Lower leg skin (tissue), 4 donors: Measurements from ENCODE around the gene HOMEZ. TPM values are rescaled to one million over a fixed set of nuclear protein-coding genes. Genes with fewer than 3 reads are reported as not detected.

Experiments
- DNase-seq, 2 donors: peaks; one replicate each; pipeline ENCODE4 v3.0.0-alpha.2; 2019; ENCODE audit warnings: low spot score in 2 of 2
- H3K4me3 ChIP-seq: fragments of 200-600 bp; sonication (generic); 2 replicates; pipeline ENCODE4 v1.5.1; 2017; ENCODE audit warnings: mild to moderate bottlenecking, low read depth; ENCODE audit not compliant: poor library complexity, severe bottlenecking
- CTCF ChIP-seq, 3 donors: fragments of 450-650 bp; IDR thresholded peaks; one replicate each; pipeline ENCODE4 v1.5.1; 2016; ENCODE audit warnings: antibody characterized with exemption in 3 of 3, mild to moderate bottlenecking in 3 of 3, moderate library complexity in 2 of 3
- POLR2A ChIP-seq, 2 donors: fragments of 450-650 bp; IDR thresholded peaks; one replicate each; pipeline ENCODE4 v1.6.1; 2016 to 2017; ENCODE audit warnings: antibody characterized with exemption in 2 of 2, mild to moderate bottlenecking in 1 of 2, moderate library complexity in 1 of 2
- WGBS, 2 donors: methylation state at CpG; one replicate each; pipeline ENCODE4 v1.1.5; 2018; 5-methylcytosine and 5-hydroxymethylcytosine counted together
- intact Hi-C: fragments of 100-400 bp; cut with DNase I; formaldehyde crosslinking; loops from one replicate; pipeline ENCODE4 v1.15.0; 2023; ENCODE audit warnings: low total_unique reads
- total RNA-seq, 4 donors: library from RNA; depleted of rRNA; stranded (reverse); fragments of >200 nt; gene quantifications; one replicate each; pipeline ENCODE4 v1.1.0, GENCODE V29; 2016

HOMEZ gene
- total RNA-seq, 4 donors from 2014 or later, result 5.3 to 9.7 (median 8.5) TPM

GRCh38 chr14:23324993-23325392 is 39.1 kb upstream of the HOMEZ start:
- intact Hi-C loops, result loop anchor here (5.0 to 10.0 kb wide), 2 partner anchors 57 to 150 kb away; no protein-coding TSS in a partner anchor
- DNase-seq, result peak in 1 of 2 donors; percentile 65
- WGBS, 2 donors, result 81 to 87% methylated on average over 7 of the region's 7 CpGs
- TF ChIP-seq CTCF (IDR thresholded peaks at IDR 0.05) (no peak), POLR2A (IDR thresholded peaks at IDR 0.05) (no peak)
- H3K4me3 ChIP-seq, result no peak overlapping the region

DNA sequence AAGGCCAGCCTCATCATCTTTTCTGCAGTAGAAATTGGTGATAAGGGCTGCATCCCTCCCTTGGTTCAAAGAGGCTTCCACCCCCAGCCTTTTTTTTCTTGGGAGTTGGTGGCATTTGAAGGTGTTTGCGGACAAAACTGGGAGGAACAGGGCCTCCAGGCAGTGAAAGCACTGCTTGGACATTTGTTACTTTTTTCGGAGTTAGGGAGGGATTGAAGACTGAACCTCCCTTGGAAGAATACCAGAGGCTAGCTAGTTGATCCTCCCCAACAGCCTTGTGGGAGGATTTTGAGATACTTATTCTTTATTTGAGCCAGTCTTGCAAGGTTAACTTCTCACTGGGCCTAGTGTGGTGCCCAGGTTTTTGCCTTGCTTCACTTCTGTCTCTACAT is 38.5 kb upstream of the HOMEZ start:
- WGBS, 2 donors, result 78 to 79% methylated on average over 2 of the region's 2 CpGs
- intact Hi-C loops, result loop anchor here (10.0 kb wide), 1 partner anchor 150 kb away; no protein-coding TSS in a partner anchor
- no peak for DNase-seq
- TF ChIP-seq CTCF (IDR thresholded peaks at IDR 0.05), result no peak
- TF ChIP-seq POLR2A (IDR thresholded peaks at IDR 0.05), result no peak
- H3K4me3 ChIP-seq, result no peak overlapping the region

DNA sequence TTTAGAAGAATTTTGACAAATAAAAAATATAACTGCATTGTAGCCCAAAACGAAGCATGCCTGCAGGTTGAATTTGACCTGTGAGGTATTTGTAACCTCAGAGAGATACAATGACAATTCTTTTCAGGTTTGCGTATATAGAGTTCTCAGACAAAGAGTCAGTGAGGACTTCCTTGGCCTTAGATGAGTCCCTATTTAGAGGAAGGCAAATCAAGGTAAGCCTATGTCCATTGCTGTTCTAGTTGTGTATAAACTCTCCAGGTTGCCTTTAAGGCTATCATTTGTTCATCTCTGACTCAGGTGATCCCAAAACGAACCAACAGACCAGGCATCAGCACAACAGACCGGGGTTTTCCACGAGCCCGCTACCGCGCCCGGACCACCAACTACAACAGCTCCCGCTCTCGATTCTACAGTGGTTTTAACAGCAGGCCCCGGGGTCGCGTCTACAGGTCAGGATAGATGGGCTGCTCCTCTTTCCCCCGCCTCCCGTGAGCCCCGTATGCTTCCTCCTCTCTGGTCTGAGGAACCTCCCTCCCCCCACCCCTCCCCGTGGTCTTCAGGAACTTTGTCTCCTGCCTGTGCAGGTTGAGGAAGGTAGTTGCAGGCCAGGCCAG is 38.0 kb upstream of the HOMEZ start:
- H3K4me3 ChIP-seq, result no peak overlapping the region
- DNase-seq, result peak in 1 of 2 donors; percentile 80
- intact Hi-C loops, result loop anchor here (10.0 kb wide), 1 partner anchor 151 kb away; no protein-coding TSS in a partner anchor
- no peak for TF ChIP-seq POLR2A (IDR thresholded peaks at IDR 0.05)
- no peak for TF ChIP-seq CTCF (IDR thresholded peaks at IDR 0.05)
- 83 to 88% methylated on average over 18 of the region's 18 CpGs for WGBS, 2 donors

DNA sequence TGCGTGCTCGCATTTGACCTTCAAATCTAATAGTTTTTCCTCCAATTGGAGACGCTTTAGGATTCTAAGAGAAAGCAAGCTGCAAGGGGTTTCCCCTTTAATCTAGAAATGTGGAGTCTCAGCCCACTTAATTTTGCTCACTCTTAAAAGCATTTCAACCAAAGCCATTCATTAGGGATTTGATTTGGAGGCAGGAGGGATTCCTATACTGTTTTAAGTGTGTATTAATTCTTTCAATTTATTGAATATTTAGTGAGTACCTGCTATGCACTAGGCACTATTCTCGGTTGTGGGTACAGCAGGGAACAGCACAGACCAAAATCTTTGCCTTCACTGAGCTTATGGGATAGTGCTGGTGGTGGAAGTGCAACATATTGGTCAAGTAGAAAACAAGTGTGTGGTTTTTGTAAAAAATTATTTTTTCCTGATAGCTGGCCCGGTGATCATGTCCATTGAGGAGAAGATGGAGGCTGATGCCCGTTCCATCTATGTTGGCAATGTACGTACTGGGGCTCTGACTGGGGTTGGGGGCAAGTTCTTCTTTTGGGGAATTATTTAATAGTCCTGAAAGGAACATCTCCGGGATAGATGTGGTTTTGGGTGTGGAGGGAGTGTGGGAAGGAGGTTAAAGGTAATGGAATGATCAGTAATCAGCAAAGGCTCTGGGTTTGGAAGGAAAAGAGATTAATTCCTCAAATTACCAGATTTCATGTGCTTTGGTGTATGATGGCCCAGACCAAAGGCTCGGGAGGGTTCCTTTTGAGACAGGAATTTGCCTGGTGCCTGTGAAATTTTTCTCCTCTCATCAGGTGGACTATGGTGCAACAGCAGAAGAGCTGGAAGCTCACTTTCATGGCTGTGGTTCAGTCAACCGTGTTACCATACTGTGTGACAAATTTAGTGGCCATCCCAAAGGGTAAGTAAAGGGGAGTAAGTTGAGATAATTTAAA is 36.9 kb upstream of the HOMEZ start:
- H3K4me3 ChIP-seq, result no peak overlapping the region
- DNase-seq, result no peak
- 49 to 53% methylated on average over 10 of the region's 10 CpGs for WGBS, 2 donors
- TF ChIP-seq POLR2A (IDR thresholded peaks at IDR 0.05) (no peak), CTCF (IDR thresholded peaks at IDR 0.05) (no peak)
- intact Hi-C loops, result loop anchor here (10.0 kb wide), 1 partner anchor 152 kb away; no protein-coding TSS in a partner anchor

DNA sequence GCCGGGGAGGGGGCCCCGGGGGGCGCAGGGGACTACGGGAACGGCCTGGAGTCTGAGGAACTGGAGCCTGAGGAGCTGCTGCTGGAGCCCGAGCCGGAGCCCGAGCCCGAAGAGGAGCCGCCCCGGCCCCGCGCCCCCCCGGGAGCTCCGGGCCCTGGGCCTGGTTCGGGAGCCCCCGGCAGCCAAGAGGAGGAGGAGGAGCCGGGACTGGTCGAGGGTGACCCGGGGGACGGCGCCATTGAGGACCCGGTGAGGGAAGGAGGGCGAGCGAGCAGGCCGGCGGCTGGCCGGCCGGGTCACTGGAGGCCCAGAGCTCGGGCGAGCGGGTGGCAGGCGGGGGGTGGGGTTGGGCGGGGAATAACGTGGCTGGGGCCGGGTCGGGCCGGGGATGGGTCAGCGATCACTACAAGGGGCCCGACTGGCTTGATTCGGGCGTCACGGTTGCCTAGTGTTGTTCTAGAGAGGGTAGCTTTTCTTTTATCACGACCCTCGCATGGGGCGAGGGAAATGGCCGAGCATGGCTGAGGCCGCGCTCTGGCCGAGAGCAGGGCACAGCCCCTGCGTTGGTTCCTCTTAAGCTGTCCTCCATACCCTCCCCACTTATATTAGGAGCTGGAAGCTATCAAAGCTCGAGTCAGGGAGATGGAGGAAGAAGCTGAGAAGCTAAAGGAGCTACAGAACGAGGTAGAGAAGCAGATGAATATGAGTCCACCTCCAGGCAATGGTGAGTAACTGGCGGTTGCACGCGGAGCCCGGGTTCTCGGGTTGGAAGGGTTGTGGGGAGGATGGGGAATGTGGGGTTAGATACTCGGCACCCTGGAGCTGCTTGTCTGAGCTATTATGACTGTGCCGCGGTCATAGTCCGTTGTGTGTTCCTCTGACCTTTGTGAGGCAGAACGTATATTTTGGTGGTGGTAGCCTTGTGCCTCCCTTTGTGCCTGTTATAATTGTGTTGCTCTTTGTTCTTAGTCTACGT is 35.9 kb upstream of the HOMEZ start:
- intact Hi-C loops, result loop anchor here (10.0 kb wide), 1 partner anchor 153 kb away; no protein-coding TSS in a partner anchor

More for the DNA sequence above, 35.9 kb upstream of the HOMEZ start:
- H3K4me3 ChIP-seq, result peak overlapping the region; percentile 67
- 0 to 2% methylated on average over 33 to 47 of the region's 64 CpGs for WGBS, 2 donors
- TF ChIP-seq CTCF (IDR thresholded peaks at IDR 0.05) (no peak), POLR2A (IDR thresholded peaks at IDR 0.05) (no peak)
- peak; percentile 46 to 89 for DNase-seq
